Vagina (tissue), 2 donors: ENCODE measurements around the gene SMARCD3. TPM values are rescaled to one million over a fixed set of nuclear protein-coding genes. Genes with fewer than 3 reads are reported as not detected.
A peak's percentile ranks its signal among the peaks of the same experiment; 100 is the strongest.

Experiments used
- DNase-seq, 2 donors: peaks; one replicate each; pipeline ENCODE4 v3.0.0-alpha.2; 2017; ENCODE audit errors: extremely low spot score in 2 of 2
- H3K27ac ChIP-seq: fragments of 200-600 bp; sonication (generic); one replicate; pipeline ENCODE4 v1.5.1; 2019
- H3K27me3 ChIP-seq: fragments of 200-600 bp; sonication (generic); one replicate; pipeline ENCODE4 v1.5.1; 2019
- H3K36me3 ChIP-seq, 2 donors: fragments of 200-600 bp; sonication (generic); one replicate each; pipeline ENCODE4 v1.5.1; 2017 to 2019
- H3K4me1 ChIP-seq: fragments of 200-600 bp; sonication (generic); one replicate; pipeline ENCODE4 v1.5.1; 2019
- H3K4me3 ChIP-seq, 2 donors: fragments of 200-600 bp; sonication (generic); 1 replicate in 1 of 2; 2 replicates in 1 of 2; pipeline ENCODE4 v1.5.1; 2016 to 2019
- H3K9me3 ChIP-seq: fragments of 200-600 bp; sonication (generic); one replicate; pipeline ENCODE4 v1.5.1; 2019
- POLR2A ChIP-seq, 2 donors: fragments of 450-650 bp; IDR thresholded peaks; one replicate each; pipeline ENCODE4 v1.6.1; 2017; ENCODE audit warnings: antibody characterized with exemption in 2 of 2, mild to moderate bottlenecking in 2 of 2, moderate library complexity in 2 of 2
- POLR2AphosphoS5 ChIP-seq, 2 donors: sonication (generic); formaldehyde crosslinking; IDR thresholded peaks; one replicate each; pipeline ENCODE4 v1.9.0; 2017; ENCODE audit warnings: antibody characterized with exemption in 2 of 2, mild to moderate bottlenecking in 2 of 2, low read depth in 1 of 2; ENCODE audit not compliant: insufficient read depth in 1 of 2
- intact Hi-C: fragments of 100-400 bp; cut with DNase I; formaldehyde crosslinking; loops from one replicate; pipeline ENCODE4 v1.15.1; 2023
- total RNA-seq: library from RNA; depleted of rRNA; stranded (reverse); fragments of >200 nt; gene quantifications from one replicate; pipeline ENCODE4 v1.2.3, GENCODE V29; 2016
- TF ChIP-seq, protein P1 (sequence below), 3 experiments: fragments of 450-650 bp in 2 of 3; fragments of 200-600 bp in 1 of 3; sonication (generic) in 1 of 3; IDR thresholded peaks; one replicate each; pipeline ENCODE4 v1.5.1; 2017 to 2019; ENCODE audit warnings: antibody characterized with exemption in 3 of 3, mild to moderate bottlenecking in 2 of 3, moderate library complexity in 2 of 3

The SMARCD3 gene
- total RNA-seq, 1 donor from 2014 or later = 39.8 TPM

DNA sequence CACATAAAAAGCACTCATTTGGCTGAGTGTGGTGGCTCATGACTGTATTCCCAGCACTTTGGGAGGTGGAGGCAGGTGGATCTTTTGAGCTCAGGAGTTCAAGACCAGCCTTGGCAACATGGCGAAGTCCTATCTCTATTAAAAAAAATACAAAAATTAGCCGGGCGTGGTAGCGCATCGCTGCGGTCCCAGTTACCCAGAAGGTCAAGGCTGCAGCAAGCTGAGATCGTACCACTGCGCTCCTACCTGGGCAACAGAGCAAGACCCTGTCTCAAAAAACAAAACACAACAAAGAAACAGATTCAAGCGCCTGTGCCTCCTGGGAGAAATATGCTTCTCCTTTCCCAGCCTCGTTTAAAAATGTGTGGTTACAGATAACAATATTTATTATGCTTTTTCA, 19.2 kb downstream of the SMARCD3 start:
- DNase-seq = no peak
- H3K36me3 ChIP-seq = peaks cover 0 to 6% of the 10 kb centered on the region in 2 donors
- no peak overlapping the region for H3K4me3 ChIP-seq
- no peaks in the 10 kb centered on the region for H3K27me3 ChIP-seq
- intact Hi-C loops = no loop called here
- H3K4me1 ChIP-seq = peaks cover 46% of the 10 kb centered on the region
- no peak overlapping the region for H3K27ac ChIP-seq
- TF ChIP-seq, protein P1, sequence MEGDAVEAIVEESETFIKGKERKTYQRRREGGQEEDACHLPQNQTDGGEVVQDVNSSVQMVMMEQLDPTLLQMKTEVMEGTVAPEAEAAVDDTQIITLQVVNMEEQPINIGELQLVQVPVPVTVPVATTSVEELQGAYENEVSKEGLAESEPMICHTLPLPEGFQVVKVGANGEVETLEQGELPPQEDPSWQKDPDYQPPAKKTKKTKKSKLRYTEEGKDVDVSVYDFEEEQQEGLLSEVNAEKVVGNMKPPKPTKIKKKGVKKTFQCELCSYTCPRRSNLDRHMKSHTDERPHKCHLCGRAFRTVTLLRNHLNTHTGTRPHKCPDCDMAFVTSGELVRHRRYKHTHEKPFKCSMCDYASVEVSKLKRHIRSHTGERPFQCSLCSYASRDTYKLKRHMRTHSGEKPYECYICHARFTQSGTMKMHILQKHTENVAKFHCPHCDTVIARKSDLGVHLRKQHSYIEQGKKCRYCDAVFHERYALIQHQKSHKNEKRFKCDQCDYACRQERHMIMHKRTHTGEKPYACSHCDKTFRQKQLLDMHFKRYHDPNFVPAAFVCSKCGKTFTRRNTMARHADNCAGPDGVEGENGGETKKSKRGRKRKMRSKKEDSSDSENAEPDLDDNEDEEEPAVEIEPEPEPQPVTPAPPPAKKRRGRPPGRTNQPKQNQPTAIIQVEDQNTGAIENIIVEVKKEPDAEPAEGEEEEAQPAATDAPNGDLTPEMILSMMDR (IDR thresholded peaks at IDR 0.05) = no peak
- TF ChIP-seq POLR2A (IDR thresholded peaks at IDR 0.05) (no peak), POLR2AphosphoS5 (IDR thresholded peaks at IDR 0.05; ENCODE audit: insufficient read depth in 1 of 2, low read depth in 1 of 2) (no peak)
- H3K9me3 ChIP-seq = no peaks in the 10 kb centered on the region

DNA sequence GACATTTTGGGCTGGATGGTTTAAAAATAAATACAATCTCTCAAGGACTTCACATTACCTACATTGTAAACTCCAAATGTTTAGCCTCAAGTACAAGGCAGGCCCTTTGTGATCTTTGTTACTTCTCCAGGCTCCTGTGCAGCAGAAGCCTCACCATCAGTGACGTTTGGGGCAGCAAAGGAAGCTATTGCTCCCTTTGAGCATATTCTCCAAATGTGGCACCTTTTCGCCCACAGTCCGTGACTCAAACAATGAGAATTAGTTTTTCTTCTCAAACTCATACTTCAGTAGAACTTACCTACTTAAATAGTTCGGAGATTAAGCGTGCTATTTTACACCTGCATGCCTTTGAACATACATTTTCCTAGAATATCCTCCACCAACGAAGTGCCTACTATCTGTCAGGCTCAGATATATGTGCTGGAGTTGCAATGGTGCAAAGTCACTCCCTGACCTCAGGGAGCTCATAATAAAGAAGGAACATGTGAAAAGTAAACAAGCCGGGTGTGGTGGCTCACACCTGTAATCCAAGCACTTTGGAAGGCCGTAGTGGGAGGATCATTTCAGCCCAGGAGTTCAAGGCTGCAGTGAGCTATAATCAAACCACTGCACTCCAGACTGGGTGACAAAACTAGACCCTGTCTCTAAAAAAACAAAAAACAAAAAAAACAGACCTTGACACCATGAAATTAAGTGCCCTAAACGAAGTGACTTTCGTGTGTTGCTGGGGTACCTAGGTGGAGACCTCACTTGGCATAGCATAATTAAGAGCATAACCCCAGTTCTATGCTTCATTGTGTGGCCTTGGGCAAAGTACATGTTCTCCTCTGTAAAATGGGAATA, 20.2 kb downstream of the SMARCD3 start:
- H3K27ac ChIP-seq = peak overlapping the region; percentile 57
- intact Hi-C loops = no loop called here
- H3K4me3 ChIP-seq = peak overlapping the region; percentile 82 to 92

DNA sequence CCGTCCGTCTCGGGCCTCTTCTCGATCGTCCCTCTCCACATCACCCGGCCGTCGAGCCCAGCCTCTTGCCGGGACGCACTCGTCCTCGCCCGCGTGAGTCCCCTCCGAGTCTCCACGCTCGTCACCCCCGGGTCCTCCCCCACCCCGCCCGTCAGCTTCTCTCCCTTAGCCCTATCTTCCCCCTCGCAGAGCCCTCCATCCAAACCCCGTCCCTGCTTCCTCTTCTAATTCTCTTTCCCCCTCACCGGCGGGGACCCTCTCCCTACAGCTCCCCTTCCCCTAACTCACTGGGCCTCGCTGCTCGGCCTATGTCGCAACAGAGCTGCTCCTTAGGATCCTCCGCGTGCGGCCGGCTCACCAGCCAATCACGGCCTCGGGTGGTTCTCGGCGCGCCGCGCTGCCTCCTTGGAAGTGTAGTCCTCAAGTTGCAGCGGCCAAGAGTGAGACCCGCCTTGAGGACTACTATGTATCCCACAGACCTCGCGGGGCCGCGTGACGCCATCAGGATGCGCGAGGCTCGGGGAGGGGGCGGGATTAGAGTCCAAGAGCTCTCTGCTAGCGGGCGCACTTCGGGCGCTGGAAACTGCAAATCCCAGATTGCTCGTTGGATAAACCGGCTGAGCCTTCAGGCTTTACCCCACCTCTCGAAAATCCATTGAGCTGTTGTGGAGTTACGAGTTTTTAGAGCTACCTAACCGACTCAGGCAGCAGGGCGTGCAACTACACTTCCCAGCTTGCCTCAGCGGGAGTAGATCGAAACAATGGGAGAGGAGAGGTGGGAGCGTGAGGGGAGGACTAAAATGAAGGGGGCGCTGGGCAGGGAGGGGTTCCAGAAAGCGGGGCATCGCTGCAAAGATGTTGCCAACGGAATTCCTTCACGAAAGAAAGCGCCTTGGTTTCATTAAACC, 21.4 kb downstream of the SMARCD3 start, which contains the start of gene ABCF2:
Gene ABCF2, minus strand, starts transcription at position 331 of the 908 bp plus-strand sequence. CDS start 747 bp downstream, outside the sequence.
- TF ChIP-seq, protein P1 (IDR thresholded peaks at IDR 0.05) = no peak
- peak in 1 of 2 donors; percentile 15 for TF ChIP-seq POLR2A (IDR thresholded peaks at IDR 0.05)
- TF ChIP-seq POLR2AphosphoS5 (IDR thresholded peaks at IDR 0.05; ENCODE audit: insufficient read depth in 1 of 2, low read depth in 1 of 2) = peak; percentile 94 to 99
- intact Hi-C loops = no loop called here
- Histone ChIP-seq H3K9me3 (no peaks in the 10 kb centered on the region), H3K4me3 (peak within 1 kb of the TSS; percentile 82 to 92), H3K36me3 (peaks cover 0 to 27% of the 10 kb centered on the region in 2 donors), H3K27ac (peak within 1 kb of the TSS; percentile 57), H3K4me1 (peaks cover 30% of the 10 kb centered on the region), H3K27me3 (no peaks in the 10 kb centered on the region)
- DNase-seq = peak; percentile 99

More for the DNA sequence above, 20.2 kb downstream of the SMARCD3 start:
- H3K27me3 ChIP-seq = no peaks in the 10 kb centered on the region
- no peaks in the 10 kb centered on the region for H3K9me3 ChIP-seq
- TF ChIP-seq POLR2AphosphoS5 (IDR thresholded peaks at IDR 0.05; ENCODE audit: insufficient read depth in 1 of 2, low read depth in 1 of 2) (no peak), POLR2A (IDR thresholded peaks at IDR 0.05) (no peak)
- TF ChIP-seq, protein P1 (IDR thresholded peaks at IDR 0.05) = no peak
- DNase-seq = no peak
- peaks cover 36% of the 10 kb centered on the region for H3K4me1 ChIP-seq
- peaks cover 0 to 16% of the 10 kb centered on the region in 2 donors for H3K36me3 ChIP-seq

DNA sequence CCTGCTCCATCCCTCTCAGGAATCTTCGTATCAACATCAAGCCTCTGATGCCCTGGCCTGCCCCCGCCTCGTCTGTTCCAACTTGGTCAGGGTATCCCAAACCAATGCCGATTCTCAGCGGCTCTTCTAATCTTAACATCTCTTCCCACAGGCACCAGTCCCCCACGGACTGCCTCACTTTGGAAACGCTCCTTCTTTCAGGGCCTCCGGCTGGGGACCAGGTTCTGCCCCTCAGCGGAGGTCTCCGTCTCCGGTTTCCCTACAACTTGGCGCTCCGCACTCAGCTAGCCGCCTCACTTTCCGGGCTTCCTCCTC, 22.0 kb downstream of the SMARCD3 start:
- TF ChIP-seq POLR2AphosphoS5 (IDR thresholded peaks at IDR 0.05; ENCODE audit: insufficient read depth in 1 of 2, low read depth in 1 of 2) (no peak), POLR2A (IDR thresholded peaks at IDR 0.05) (no peak)
- TF ChIP-seq, protein P1 (IDR thresholded peaks at IDR 0.05) = no peak
- peaks cover 0 to 33% of the 10 kb centered on the region in 2 donors for H3K36me3 ChIP-seq
- DNase-seq = no peak
- H3K27ac ChIP-seq = no peak overlapping the region
- H3K27me3 ChIP-seq = no peaks in the 10 kb centered on the region
- no peaks in the 10 kb centered on the region for H3K9me3 ChIP-seq
- peak overlapping the region; percentile 82 to 92 for H3K4me3 ChIP-seq
- intact Hi-C loops = no loop called here
- H3K4me1 ChIP-seq = peaks cover 24% of the 10 kb centered on the region
